GM23338 (cell line): ENCODE measurements around the gene ZNF12. TPM values are rescaled to one million over a fixed set of nuclear protein-coding genes. Genes with fewer than 3 reads are reported as not detected.

Experiments
- ATAC-seq: fragments of 200-7000 bp; cut with Tn5 transposase; 3 replicates; pipeline ENCODE4 v1.9.1; 2020
- DNase-seq: peaks from one replicate; pipeline ENCODE4 v3.0.0-alpha.2; 2015; ENCODE audit warnings: low spot score
- H2AFZ ChIP-seq: fragments of 200-600 bp; sonication (generic); 2 replicates; pipeline ENCODE4 v1.8.0; 2016; ENCODE audit warnings: antibody characterized with exemption, mild to moderate bottlenecking, moderate library complexity
- H3F3A ChIP-seq: fragments of 200-600 bp; sonication (generic); replicated peaks from 2 replicates; pipeline ENCODE4 v1.8.0; 2017; ENCODE audit warnings: antibody characterized with exemption, mixed run types, low read depth
- H3K27ac ChIP-seq: fragments of 200-600 bp; sonication (generic); 2 replicates; pipeline ENCODE4 v1.6.1; 2016; ENCODE audit warnings: low read depth
- H3K27me3 ChIP-seq: fragments of 200-600 bp; sonication (generic); 2 replicates; pipeline ENCODE4 v1.8.0; 2016; ENCODE audit warnings: mild to moderate bottlenecking, mixed run types, moderate library complexity; ENCODE audit not compliant: insufficient read depth
- H3K36me3 ChIP-seq: fragments of 200-600 bp; sonication (generic); 2 replicates; pipeline ENCODE4 v1.8.0; 2016; ENCODE audit warnings: mild to moderate bottlenecking; ENCODE audit not compliant: insufficient read depth
- H3K4me1 ChIP-seq: fragments of 200-600 bp; sonication (generic); 2 replicates; pipeline ENCODE4 v1.8.0; 2016; ENCODE audit warnings: mild to moderate bottlenecking, moderate library complexity; ENCODE audit not compliant: insufficient read depth
- H3K4me2 ChIP-seq: fragments of 200-600 bp; sonication (generic); 2 replicates; pipeline ENCODE4 v1.7.1; 2017; ENCODE audit warnings: mixed run types
- H3K4me3 ChIP-seq: fragments of 200-600 bp; sonication (generic); 2 replicates; pipeline ENCODE4 v1.6.1; 2016; ENCODE audit warnings: mixed run types
- H3K79me2 ChIP-seq: fragments of 200-600 bp; sonication (generic); replicated peaks from 2 replicates; pipeline ENCODE4 v1.8.0; 2017; ENCODE audit warnings: mild to moderate bottlenecking; ENCODE audit not compliant: insufficient read depth
- H3K9me2 ChIP-seq: fragments of 200-600 bp; sonication (generic); 2 replicates; pipeline ENCODE4 v1.8.0; 2017; ENCODE audit not compliant: insufficient read depth
- H4K20me1 ChIP-seq: fragments of 200-600 bp; sonication (generic); replicated peaks from 2 replicates; pipeline ENCODE4 v1.8.0; 2017; ENCODE audit warnings: mild to moderate bottlenecking; ENCODE audit not compliant: insufficient read depth
- H3K27ac Mint-ChIP-seq: 2 replicates; pipeline ENCODE4 v1.8.0; 2020; ENCODE audit warnings: inconsistent platforms, mild to moderate bottlenecking, moderate library complexity, mixed read lengths
- H3K27me3 Mint-ChIP-seq: 3 replicates; pipeline ENCODE4 v1.8.0; 2022; ENCODE audit warnings: low read depth, mild to moderate bottlenecking, moderate library complexity, mixed read lengths, inconsistent platforms; ENCODE audit not compliant: insufficient read depth, poor library complexity
- H3K36me3 Mint-ChIP-seq: 3 replicates; pipeline ENCODE4 v1.8.0; 2021; ENCODE audit warnings: low read depth, mild to moderate bottlenecking, inconsistent platforms, moderate library complexity, mixed read lengths
- H3K4me1 Mint-ChIP-seq: 3 replicates; pipeline ENCODE4 v1.8.0; 2020; ENCODE audit warnings: mild to moderate bottlenecking, inconsistent platforms, mixed read lengths
- H3K4me3 Mint-ChIP-seq: 3 replicates; pipeline ENCODE4 v1.8.0; 2021; ENCODE audit warnings: moderate library complexity, mild to moderate bottlenecking, inconsistent platforms, mixed read lengths
- H3K9me3 Mint-ChIP-seq: 3 replicates; pipeline ENCODE4 v1.8.0; 2020; ENCODE audit warnings: moderate library complexity, mild to moderate bottlenecking, inconsistent platforms, mixed read lengths
- CREB1 ChIP-seq: fragments of 250-450 bp; sonication (Bioruptor Pico); IDR thresholded peaks from 2 replicates; pipeline ENCODE4 v1.5.0; 2020; ENCODE audit warnings: low read depth, mild to moderate bottlenecking, moderate library complexity
- CTCF ChIP-seq, 2 experiments: fragments of 200-600 bp in 1 of 2; sonication (generic) in 1 of 2; conservative IDR thresholded peaks; 2 replicates each; pipeline versions ENCODE4 v1.5.1 to v1.6.1; 2016 to 2017; ENCODE audit warnings: antibody characterized with exemption in 2 of 2, low read depth in 2 of 2, mild to moderate bottlenecking in 2 of 2, moderate library complexity in 1 of 2
- ETS1 ChIP-seq: IDR thresholded peaks from 2 replicates; pipeline ENCODE4 v1.6.1; 2016; ENCODE audit warnings: antibody characterized with exemption
- EZH2 ChIP-seq: fragments of 200-600 bp; sonication (generic); IDR thresholded peaks from one replicate; pipeline ENCODE4 v1.8.0; 2017; ENCODE audit warnings: antibody characterized with exemption, mild to moderate bottlenecking, low read depth; ENCODE audit not compliant: unreplicated experiment
- EZH2phosphoT487 ChIP-seq: fragments of 200-600 bp; sonication (generic); IDR thresholded peaks from one replicate; pipeline ENCODE4 v1.8.1; 2018; ENCODE audit warnings: antibody characterized with exemption; ENCODE audit not compliant: unreplicated experiment
- JUNB ChIP-seq: IDR thresholded peaks from one replicate; pipeline ENCODE4 v1.6.1; 2016; ENCODE audit warnings: antibody characterized with exemption; ENCODE audit not compliant: unreplicated experiment
- NANOG ChIP-seq: IDR thresholded peaks from 2 replicates; pipeline ENCODE4 v1.6.1; 2016; ENCODE audit warnings: antibody characterized with exemption, borderline replicate concordance
- POLR2AphosphoS5 ChIP-seq: IDR thresholded peaks from 2 replicates; pipeline ENCODE4 v1.6.1; 2016; ENCODE audit warnings: antibody characterized with exemption, low read depth
- REST ChIP-seq: IDR thresholded peaks from one replicate; pipeline ENCODE4 v1.6.1; 2018; ENCODE audit warnings: antibody characterized with exemption; ENCODE audit not compliant: unreplicated experiment
- STAT1 ChIP-seq: IDR thresholded peaks from one replicate; pipeline ENCODE4 v1.6.1; 2016; ENCODE audit warnings: antibody characterized with exemption; ENCODE audit not compliant: unreplicated experiment
- ZNF114 ChIP-seq: fragments of 250-450 bp; sonication (Bioruptor Pico); IDR thresholded peaks from 2 replicates; pipeline ENCODE4 v1.5.0; 2020; ENCODE audit warnings: mild to moderate bottlenecking, moderate library complexity
- ZNF331 ChIP-seq: fragments of 250-450 bp; sonication (Bioruptor Pico); IDR thresholded peaks from 2 replicates; pipeline ENCODE4 v1.5.0; 2020; ENCODE audit warnings: low read depth, mild to moderate bottlenecking, moderate library complexity
- polyA plus RNA-seq: library from polyadenylated mRNA; unstranded; fragments of >200 nt; fragmentation: Nextera tagmentation; extraction: Ambion mirVana; gene quantifications from 2 replicates; pipeline ENCODE4 v1.2.1, GENCODE V29; 2016
- total RNA-seq: library from RNA; depleted of rRNA; stranded (reverse); fragments of >200 nt; shearing (Covaris generic); gene quantifications from 2 replicates; pipeline ENCODE4 v1.2.3, GENCODE V29; 2014

The ZNF12 gene
- total and polyA plus RNA-seq, 2 experiments from 2014 or later = 9.6 to 17.8 TPM

- Histone ChIP-seq H2AFZ (no peak overlapping the region), H3K4me2 (no peak overlapping the region), H3K27ac (no peak overlapping the region), H3F3A (no peaks in the 10 kb centered on the region), H3K9me2 (no peaks in the 10 kb centered on the region), H3K27me3 (no peaks in the 10 kb centered on the region), H4K20me1 (no peaks in the 10 kb centered on the region; the same call in 1 of the 2 replicates), H3K4me1 (no peaks in the 10 kb centered on the region), H3K4me3 (no peak overlapping the region), H3K36me3 (no peaks in the 10 kb centered on the region), H3K79me2 (no peaks in the 10 kb centered on the region)
- Mint-ChIP-seq H3K9me3 (no peaks in the 10 kb centered on the region), H3K4me3 (no peak overlapping the region), H3K4me1 (no peaks in the 10 kb centered on the region), H3K27me3 (peaks cover 4% of the 10 kb centered on the region), H3K36me3 (peaks cover 22% of the 10 kb centered on the region), H3K27ac (no peak overlapping the region)
- ATAC-seq = no peak
- DNase-seq = no peak
- TF ChIP-seq JUNB (no peak), POLR2AphosphoS5 (no peak), ZNF331 (CRISPR knock-in tag) (no peak), EZH2phosphoT487 (no peak), ETS1 (no peak), STAT1 (no peak)
Measured at GRCh38 chr7:6650086-6650485, 56.7 kb downstream of the ZNF12 start.

GRCh38 chr7:6649241-6649961, 57.3 kb downstream of the ZNF12 start:
- no peak for DNase-seq
- H2AFZ ChIP-seq = no peak overlapping the region
- H3F3A ChIP-seq = no peaks in the 10 kb centered on the region
- H3K9me2 ChIP-seq = no peaks in the 10 kb centered on the region
- no peaks in the 10 kb centered on the region for H3K27me3 ChIP-seq
- H3K27ac ChIP-seq = no peak overlapping the region
- no peaks in the 10 kb centered on the region for H3K36me3 ChIP-seq
- no peaks in the 10 kb centered on the region for H3K4me1 ChIP-seq
- ATAC-seq = no peak
- Mint-ChIP-seq H3K4me3 (no peak overlapping the region), H3K27ac (no peak overlapping the region), H3K9me3 (no peaks in the 10 kb centered on the region), H3K4me1 (no peaks in the 10 kb centered on the region), H3K27me3 (peaks cover 4% of the 10 kb centered on the region), H3K36me3 (peaks cover 18% of the 10 kb centered on the region)
- no peak overlapping the region for H3K4me3 ChIP-seq
- no peak overlapping the region for H3K4me2 ChIP-seq
- H3K79me2 ChIP-seq = no peaks in the 10 kb centered on the region
- no peaks in the 10 kb centered on the region; the same call in 1 of the 2 replicates for H4K20me1 ChIP-seq
- TF ChIP-seq CTCF (conservative IDR thresholded peaks at IDR 0.05; ENCODE audit: low read depth in 2 of 2) (no peak), EZH2 (no peak), JUNB (no peak), ZNF114 (CRISPR knock-in tag) (no peak), REST (no peak), ZNF331 (CRISPR knock-in tag) (no peak), POLR2AphosphoS5 (no peak), NANOG (no peak), CREB1 (no peak), ETS1 (no peak)
